Measurements from ENCODE around the gene GPR62. TPM values are rescaled to one million over a fixed set of nuclear protein-coding genes. Genes with fewer than 3 reads are reported as not detected.

GPR62 gene
- total and polyA plus RNA-seq, 2 experiments from 2014 or later = not detected

DNA sequence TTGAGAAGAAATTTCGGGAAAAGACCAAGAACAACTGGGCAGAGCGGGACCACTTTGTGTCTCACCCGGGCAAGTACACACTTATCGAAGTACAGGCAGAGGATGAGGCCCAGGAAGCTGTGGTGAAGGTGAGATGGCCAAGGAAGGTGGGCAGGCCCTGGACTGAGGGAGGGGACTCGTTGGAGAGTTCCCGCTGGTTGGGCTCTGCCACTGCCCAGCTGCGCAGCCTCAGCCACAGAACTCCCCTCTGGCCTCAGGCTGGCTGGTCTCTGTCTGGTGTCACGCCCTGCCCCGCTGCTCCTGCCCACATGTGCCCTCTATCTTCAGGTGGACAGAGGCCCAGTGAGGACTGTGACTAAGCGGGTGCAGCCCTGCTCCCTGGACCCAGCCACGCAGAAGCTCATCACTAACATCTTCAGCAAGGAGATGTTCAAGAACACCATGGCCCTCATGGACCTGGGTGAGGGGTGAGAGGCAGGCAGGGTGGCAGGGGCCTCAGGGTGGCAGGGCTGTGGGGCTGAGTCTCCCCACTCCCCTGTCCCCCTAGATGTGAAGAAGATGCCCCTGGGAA is 10.6 kb upstream of the GPR62 start:
- TF ChIP-seq EZH2 (IDR thresholded peaks at IDR 0.05; ENCODE audit: insufficient read depth, poor library complexity, severe bottlenecking) = no peak
- no peak for TF ChIP-seq EZH2phosphoT487 (IDR thresholded peaks at IDR 0.05; ENCODE audit: insufficient read depth, low read depth)
- Histone ChIP-seq H3K27ac (no peak overlapping the region), H3K79me2 (ENCODE audit: insufficient read depth) (peaks cover 20% of the 10 kb centered on the region), H3F3A (ENCODE audit: insufficient read depth) (peaks cover 13% of the 10 kb centered on the region; the same call in 1 of the 2 replicates), H3K4me2 (ENCODE audit: unreplicated experiment) (no peak overlapping the region), H3K9me2 (ENCODE audit: insufficient read depth) (no peaks in the 10 kb centered on the region), H3K9me3 (ENCODE audit: low read depth) (no peaks in the 10 kb centered on the region), H2AFZ (no peak overlapping the region), H4K20me1 (ENCODE audit: insufficient read depth) (no peaks in the 10 kb centered on the region), H3K9ac (no peak overlapping the region), H3K36me3 (ENCODE audit: low read depth) (no peaks in the 10 kb centered on the region), H3K27me3 (replicated peaks; ENCODE audit: insufficient read depth) (no peaks in the 10 kb centered on the region), H3K4me3 (no peak overlapping the region), H3K4me1 (ENCODE audit: insufficient read depth) (peaks cover 20% of the 10 kb centered on the region)
- WGBS, 2 experiments (ENCODE audit: low coverage in 1 of 2, low lambda C conversion rate in 2 of 2, missing lambda C conversion rate in 2 of 2) = 93 to 96% methylated on average over 11 of the region's 11 CpGs
- no peak for DNase-seq
- in situ Hi-C loops (cut with MboI) = no loop called here

DNA sequence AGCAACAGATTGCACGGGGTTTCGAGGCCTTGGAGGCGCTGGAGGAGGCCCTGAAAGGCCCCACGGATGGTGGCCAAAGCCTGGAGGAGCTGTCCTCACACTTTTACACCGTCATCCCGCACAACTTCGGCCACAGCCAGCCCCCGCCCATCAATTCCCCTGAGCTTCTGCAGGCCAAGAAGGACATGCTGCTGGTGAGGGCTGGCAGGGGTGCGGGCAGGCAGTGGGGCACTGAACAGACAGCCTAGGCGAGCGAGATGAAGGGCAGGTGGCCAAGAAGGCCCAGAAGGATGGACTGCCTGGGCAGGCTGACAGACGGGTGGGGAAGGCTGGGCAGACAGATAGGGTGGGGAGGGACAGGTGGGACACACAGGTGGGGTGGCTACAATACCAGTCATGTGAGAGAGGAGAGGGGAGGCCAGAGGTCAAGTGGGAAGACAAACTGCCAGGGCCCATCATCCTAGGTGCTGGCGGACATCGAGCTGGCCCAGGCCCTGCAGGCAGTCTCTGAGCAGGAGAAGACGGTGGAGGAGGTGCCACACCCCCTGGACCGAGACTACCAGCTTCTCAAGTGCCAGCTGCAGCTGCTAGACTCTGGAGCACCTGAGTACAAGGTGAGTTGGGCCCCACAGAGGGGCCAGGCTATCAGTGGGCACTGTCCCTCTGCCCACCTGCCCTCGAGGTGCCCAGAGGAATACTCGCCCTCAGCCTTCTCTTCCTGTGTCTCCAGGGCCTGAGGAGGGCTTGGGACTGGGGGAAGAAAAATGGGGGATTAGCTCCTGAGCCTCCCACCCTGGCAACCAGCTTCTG is 9.9 kb upstream of the GPR62 start:
- no peak for DNase-seq

DNA sequence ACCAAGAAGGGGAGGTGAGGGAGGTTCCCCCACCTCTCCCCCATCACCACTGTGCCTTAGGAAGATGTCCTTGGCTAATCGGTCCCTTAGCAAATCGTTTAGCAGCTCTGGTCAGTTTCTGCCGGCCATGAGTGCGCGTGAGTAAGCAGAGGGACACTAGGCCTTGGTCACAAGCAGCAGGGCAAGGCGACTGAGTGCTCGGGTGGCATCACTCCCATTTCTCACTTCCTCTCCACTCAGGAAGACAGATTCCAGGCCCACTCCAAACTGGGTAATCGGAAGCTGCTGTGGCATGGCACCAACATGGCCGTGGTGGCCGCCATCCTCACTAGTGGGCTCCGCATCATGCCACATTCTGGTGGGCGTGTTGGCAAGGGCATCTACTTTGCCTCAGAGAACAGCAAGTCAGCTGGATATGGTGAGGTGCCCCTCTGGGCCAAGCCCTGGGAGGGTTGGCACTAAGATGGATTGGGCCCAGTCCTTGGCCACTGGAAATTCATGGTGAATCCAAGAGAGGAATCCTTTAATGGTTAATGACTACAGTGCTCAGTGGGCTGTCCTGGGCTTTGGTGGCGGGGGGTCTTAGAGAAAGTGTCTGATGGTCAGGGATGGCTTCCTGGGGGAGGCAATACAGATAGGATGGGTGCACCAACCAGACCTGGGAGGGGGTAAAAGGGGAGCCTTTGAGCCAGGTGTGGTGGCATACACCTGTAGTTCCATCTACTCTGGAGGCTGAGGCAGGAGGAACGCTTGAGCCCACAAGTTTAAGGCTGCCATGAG is 9.1 kb upstream of the GPR62 start:
- Histone ChIP-seq H3F3A (ENCODE audit: insufficient read depth) (peaks cover 14% of the 10 kb centered on the region; the same call in 1 of the 2 replicates), H4K20me1 (ENCODE audit: insufficient read depth) (no peaks in the 10 kb centered on the region), H2AFZ (no peak overlapping the region), H3K9me2 (ENCODE audit: insufficient read depth) (no peaks in the 10 kb centered on the region), H3K27me3 (replicated peaks; ENCODE audit: insufficient read depth) (no peaks in the 10 kb centered on the region), H3K27ac (no peak overlapping the region), H3K79me2 (ENCODE audit: insufficient read depth) (peaks cover 5% of the 10 kb centered on the region; the same call in 1 of the 2 replicates), H3K4me1 (ENCODE audit: insufficient read depth) (peaks cover 11% of the 10 kb centered on the region), H3K9me3 (ENCODE audit: low read depth) (no peaks in the 10 kb centered on the region), H3K36me3 (ENCODE audit: low read depth) (no peaks in the 10 kb centered on the region), H3K4me3 (no peak overlapping the region), H3K9ac (no peak overlapping the region), H3K4me2 (ENCODE audit: unreplicated experiment) (no peak overlapping the region)
- in situ Hi-C loops (cut with MboI) = no loop called here
- WGBS, 2 experiments (ENCODE audit: low coverage in 1 of 2, low lambda C conversion rate in 2 of 2, missing lambda C conversion rate in 2 of 2) = 94 to 96% methylated on average over 14 of the region's 14 CpGs
- TF ChIP-seq EZH2 (IDR thresholded peaks at IDR 0.05; ENCODE audit: insufficient read depth, poor library complexity, severe bottlenecking) (no peak), EZH2phosphoT487 (IDR thresholded peaks at IDR 0.05; ENCODE audit: insufficient read depth, low read depth) (no peak)
- DNase-seq = no peak

More for the DNA sequence above, 9.9 kb upstream of the GPR62 start:
- H3K4me2 ChIP-seq (ENCODE audit: unreplicated experiment) = no peak overlapping the region
- peaks cover 14% of the 10 kb centered on the region; the same call in 1 of the 2 replicates for H3F3A ChIP-seq (ENCODE audit: insufficient read depth)
- H3K9me2 ChIP-seq (ENCODE audit: insufficient read depth) = no peaks in the 10 kb centered on the region
- no peak overlapping the region for H3K4me3 ChIP-seq
- H2AFZ ChIP-seq = no peak overlapping the region
- peaks cover 19% of the 10 kb centered on the region for H3K4me1 ChIP-seq (ENCODE audit: insufficient read depth)
- H3K9me3 ChIP-seq (ENCODE audit: low read depth) = no peaks in the 10 kb centered on the region
- WGBS, 2 experiments (ENCODE audit: low coverage in 1 of 2, low lambda C conversion rate in 2 of 2, missing lambda C conversion rate in 2 of 2) = 86 to 89% methylated on average over 18 of the region's 18 CpGs
- H3K36me3 ChIP-seq (ENCODE audit: low read depth) = no peaks in the 10 kb centered on the region
- H3K79me2 ChIP-seq (ENCODE audit: insufficient read depth) = peaks cover 13% of the 10 kb centered on the region
- H3K27ac ChIP-seq = no peak overlapping the region
- no peaks in the 10 kb centered on the region for H3K27me3 ChIP-seq (replicated peaks; ENCODE audit: insufficient read depth)
- in situ Hi-C loops (cut with MboI) = no loop called here
- TF ChIP-seq EZH2 (IDR thresholded peaks at IDR 0.05; ENCODE audit: insufficient read depth, poor library complexity, severe bottlenecking) = no peak
- no peak for TF ChIP-seq EZH2phosphoT487 (IDR thresholded peaks at IDR 0.05; ENCODE audit: insufficient read depth, low read depth)
- no peak overlapping the region for H3K9ac ChIP-seq
- no peaks in the 10 kb centered on the region for H4K20me1 ChIP-seq (ENCODE audit: insufficient read depth)

DNA sequence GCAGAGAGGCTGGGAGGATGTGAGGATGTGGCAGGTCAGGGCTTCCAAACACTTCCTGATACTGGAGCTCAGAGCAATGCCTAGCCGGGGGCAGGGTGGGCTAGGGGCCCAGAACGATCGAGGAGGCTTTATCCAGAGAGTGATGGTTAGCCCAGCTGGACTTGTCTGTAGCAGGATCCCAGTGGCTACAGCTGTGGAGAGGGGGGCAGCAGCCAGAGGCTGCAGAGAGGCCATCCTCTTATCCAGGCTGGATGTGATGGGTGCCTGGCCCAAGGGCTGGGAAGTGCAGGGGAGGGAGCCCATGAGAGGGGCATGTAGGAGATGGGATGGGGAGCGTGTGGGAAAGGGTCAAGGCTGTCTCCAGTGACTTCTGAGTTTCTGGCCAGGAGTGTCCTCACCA is 8.4 kb upstream of the GPR62 start:
- Histone ChIP-seq H3K4me1 (ENCODE audit: insufficient read depth) (peaks cover 11% of the 10 kb centered on the region), H3K9me3 (ENCODE audit: low read depth) (no peaks in the 10 kb centered on the region), H3K27ac (no peak overlapping the region), H3K4me3 (no peak overlapping the region), H2AFZ (no peak overlapping the region), H3K79me2 (ENCODE audit: insufficient read depth) (no peaks in the 10 kb centered on the region), H3K27me3 (replicated peaks; ENCODE audit: insufficient read depth) (no peaks in the 10 kb centered on the region), H4K20me1 (ENCODE audit: insufficient read depth) (no peaks in the 10 kb centered on the region), H3K9me2 (ENCODE audit: insufficient read depth) (no peaks in the 10 kb centered on the region), H3K9ac (no peak overlapping the region), H3K36me3 (ENCODE audit: low read depth) (no peaks in the 10 kb centered on the region), H3F3A (ENCODE audit: insufficient read depth) (peaks cover 14% of the 10 kb centered on the region; the same call in 1 of the 2 replicates), H3K4me2 (ENCODE audit: unreplicated experiment) (no peak overlapping the region)
- in situ Hi-C loops (cut with MboI) = no loop called here
- 64 to 81% methylated on average over 4 of the region's 4 CpGs for WGBS, 2 experiments (ENCODE audit: low coverage in 1 of 2, low lambda C conversion rate in 2 of 2, missing lambda C conversion rate in 2 of 2)
- TF ChIP-seq EZH2phosphoT487 (IDR thresholded peaks at IDR 0.05; ENCODE audit: insufficient read depth, low read depth) (no peak), EZH2 (IDR thresholded peaks at IDR 0.05; ENCODE audit: insufficient read depth, poor library complexity, severe bottlenecking) (no peak)
- no peak for DNase-seq

All from GM23248 (cell line).